Measurements from ENCODE around the gene CDH23. TPM values are rescaled to one million over a fixed set of nuclear protein-coding genes. Genes with fewer than 3 reads are reported as not detected.

The CDH23 gene
- total and polyA plus RNA-seq, 9 of the 15 experiments (the other 6 are each of a cell fraction or from before 2014, with no cell fraction given): 0.18 to 1.2 (median 0.47) TPM

DNA sequence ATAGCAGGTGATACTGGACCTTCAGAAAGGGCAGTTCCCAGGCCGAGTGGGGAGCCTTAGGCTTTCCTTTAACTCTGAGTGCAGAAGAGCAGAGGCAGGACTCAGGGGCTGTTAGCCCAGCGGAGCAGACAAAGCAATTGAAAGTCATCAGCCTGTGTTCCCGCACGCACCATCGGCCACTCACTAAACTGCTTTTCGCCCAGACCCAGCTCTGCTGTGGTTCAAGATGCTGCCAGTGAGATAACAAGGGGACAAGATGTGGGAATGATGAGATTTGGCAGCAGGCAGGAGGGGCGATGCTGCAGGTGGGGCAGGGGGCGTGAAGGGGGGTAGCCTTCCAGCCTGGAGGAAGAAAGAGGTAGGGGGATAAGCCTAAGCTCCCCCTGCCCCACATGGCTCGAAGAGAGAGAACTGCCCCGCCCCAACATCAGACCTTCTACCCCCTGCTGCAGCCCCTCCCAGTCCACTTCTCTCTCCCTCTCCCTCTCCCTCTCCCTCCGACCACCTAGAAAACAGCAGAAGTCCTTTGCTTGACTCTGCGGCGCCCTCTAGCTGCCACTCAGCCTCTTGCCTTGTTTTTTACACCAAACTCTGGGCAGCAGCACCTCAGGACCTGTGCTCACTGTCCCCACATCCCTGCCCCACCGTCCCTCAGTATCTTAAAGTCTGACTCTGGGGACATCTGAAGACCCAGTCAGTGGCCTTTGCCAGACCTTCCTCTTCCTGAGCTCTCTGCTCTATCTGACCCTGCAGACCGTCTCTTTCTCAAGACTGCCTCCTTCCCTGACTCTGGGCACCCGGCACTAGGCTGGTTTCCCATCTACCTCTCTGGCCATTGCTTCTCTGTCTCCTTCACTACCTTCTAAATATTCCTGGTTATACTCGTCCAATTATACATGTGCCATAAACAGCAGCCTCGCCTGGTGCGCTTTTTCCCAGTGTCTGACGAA, 212.4 kb downstream of the CDH23 start (continued):
- no peak for TF ChIP-seq ZNF57 (CRISPR knock-in tag; IDR thresholded peaks at IDR 0.05)
- TF ChIP-seq BMI1 (IDR thresholded peaks at IDR 0.05; ENCODE audit: low read length): no peak
- TF ChIP-seq ZBTB7A (IDR thresholded peaks at IDR 0.05; ENCODE audit: borderline replicate concordance, control insufficient read depth, low read depth, low read length): peak; percentile 74
- TF ChIP-seq HMGN3 (IDR thresholded peaks at IDR 0.05; ENCODE audit: borderline replicate concordance, extremely low read depth, insufficient read length, low read depth, low read length): no peak
- no peak for TF ChIP-seq U2AF1 (optimal IDR thresholded peaks at IDR 0.05; ENCODE audit: low read depth, low read length)
- no peak for TF ChIP-seq ZFP36 (IDR thresholded peaks at IDR 0.05; ENCODE audit: low read depth, low read length, partially characterized antibody)
- no peak for TF ChIP-seq MECOM (CRISPR knock-in tag; IDR thresholded peaks at IDR 0.05)
- no peak for TF ChIP-seq CHCHD3 (CRISPR knock-in tag; IDR thresholded peaks at IDR 0.05)
- TF ChIP-seq AFF1 (IDR thresholded peaks at IDR 0.05; ENCODE audit: low read depth in 1 of 2, partially characterized antibody in 2 of 2): no peak
- TF ChIP-seq MAFF (IDR thresholded peaks at IDR 0.05; ENCODE audit: low read length): no peak
- peak; percentile 73 for TF ChIP-seq KLF16 (IDR thresholded peaks at IDR 0.05)
- no peak for TF ChIP-seq MCM3 (IDR thresholded peaks at IDR 0.05)
- no peak for TF ChIP-seq ZSCAN32 (CRISPR knock-in tag; IDR thresholded peaks at IDR 0.05)
- TF ChIP-seq FOXJ3 (CRISPR knock-in tag; IDR thresholded peaks at IDR 0.05): no peak
- TF ChIP-seq, protein P1, sequence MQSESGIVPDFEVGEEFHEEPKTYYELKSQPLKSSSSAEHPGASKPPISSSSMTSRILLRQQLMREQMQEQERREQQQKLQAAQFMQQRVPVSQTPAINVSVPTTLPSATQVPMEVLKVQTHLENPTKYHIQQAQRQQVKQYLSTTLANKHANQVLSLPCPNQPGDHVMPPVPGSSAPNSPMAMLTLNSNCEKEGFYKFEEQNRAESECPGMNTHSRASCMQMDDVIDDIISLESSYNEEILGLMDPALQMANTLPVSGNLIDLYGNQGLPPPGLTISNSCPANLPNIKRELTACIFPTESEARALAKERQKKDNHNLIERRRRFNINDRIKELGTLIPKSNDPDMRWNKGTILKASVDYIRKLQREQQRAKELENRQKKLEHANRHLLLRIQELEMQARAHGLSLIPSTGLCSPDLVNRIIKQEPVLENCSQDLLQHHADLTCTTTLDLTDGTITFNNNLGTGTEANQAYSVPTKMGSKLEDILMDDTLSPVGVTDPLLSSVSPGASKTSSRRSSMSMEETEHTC (IDR thresholded peaks at IDR 0.05): no peak
- 0 out of 2 replicates have a peak, but pooled peaks have one; percentile 5 for TF ChIP-seq ZNF384 (IDR thresholded peaks at IDR 0.05; ENCODE audit: low read depth, low read length)
- no peak for TF ChIP-seq SMARCE1 (IDR thresholded peaks at IDR 0.05)
- no peak for TF ChIP-seq RBM34 (IDR thresholded peaks at IDR 0.05; ENCODE audit: borderline replicate concordance, insufficient read depth, low read length)
- TF ChIP-seq KDM2B (CRISPR knock-in tag; IDR thresholded peaks at IDR 0.05): no peak
- no peak for TF ChIP-seq ZNF263 (CRISPR knock-in tag; IDR thresholded peaks at IDR 0.05; ENCODE audit: borderline replicate concordance)
- TF ChIP-seq U2AF2 (optimal IDR thresholded peaks at IDR 0.05; ENCODE audit: low read depth, low read length): no peak
